Spleen (tissue), 11 donors: ENCODE measurements around the gene DCPS. TPM values are rescaled to one million over a fixed set of nuclear protein-coding genes. Genes with fewer than 3 reads are reported as not detected.

Source experiments
- DNase-seq: peaks from one replicate; pipeline ENCODE4 v3.0.0-alpha.2; 2020
- H3K27ac ChIP-seq, 8 donors: fragments of 200-600 bp; sonication (generic) in 7 of 8; 1 replicate in 4 of 8; 2 replicates in 4 of 8; pipeline versions ENCODE4 v1.5.0 to v1.8.0; 2016 to 2021; ENCODE audit warnings: inconsistent platforms in 4 of 8, mild to moderate bottlenecking in 4 of 8, moderate library complexity in 1 of 8
- H3K27me3 ChIP-seq, 7 donors: fragments of 200-600 bp; sonication (generic) in 6 of 7; replicated peaks in 1 of 7; 1 replicate in 4 of 7; 2 replicates in 3 of 7; pipeline versions ENCODE4 v1.5.0 to v1.8.0; 2016 to 2021; ENCODE audit warnings: inconsistent platforms in 3 of 7, mild to moderate bottlenecking in 1 of 7
- H3K36me3 ChIP-seq, 6 donors: fragments of 200-600 bp; sonication (generic) in 5 of 6; 1 replicate in 4 of 6; 2 replicates in 2 of 6; pipeline versions ENCODE4 v1.5.0 to v1.8.0; 2016 to 2021; ENCODE audit warnings: inconsistent platforms in 2 of 6
- H3K4me1 ChIP-seq, 6 donors: fragments of 200-600 bp; sonication (generic) in 5 of 6; 1 replicate in 3 of 6; 2 replicates in 3 of 6; pipeline versions ENCODE4 v1.5.0 to v1.8.0; 2016 to 2021; ENCODE audit warnings: inconsistent platforms in 3 of 6
- H3K4me3 ChIP-seq, 8 donors: fragments of 200-600 bp; sonication (generic) in 7 of 8; 1 replicate in 4 of 8; 2 replicates in 4 of 8; pipeline versions ENCODE4 v1.5.0 to v1.8.0; 2016 to 2021; ENCODE audit warnings: inconsistent platforms in 4 of 8, mild to moderate bottlenecking in 4 of 8, moderate library complexity in 2 of 8
- H3K9me3 ChIP-seq, 8 donors: fragments of 200-600 bp; sonication (generic) in 7 of 8; 1 replicate in 4 of 8; 2 replicates in 4 of 8; pipeline versions ENCODE4 v1.5.0 to v1.8.0; 2016 to 2021; ENCODE audit warnings: inconsistent platforms in 4 of 8
- POLR2A ChIP-seq, 3 donors: fragments of 450-650 bp; IDR thresholded peaks; one replicate each; pipeline ENCODE4 v1.5.1; 2017; ENCODE audit warnings: antibody characterized with exemption in 3 of 3, mild to moderate bottlenecking in 1 of 3
- POLR2AphosphoS5 ChIP-seq, 3 donors: sonication (generic); formaldehyde crosslinking; IDR thresholded peaks; one replicate each; pipeline ENCODE4 v1.5.1; 2017; ENCODE audit warnings: antibody characterized with exemption in 3 of 3
- WGBS, 5 donors: extraction: QIAGEN DNeasy Blood & Tissue Kit in 3 of 5; methylation state at CpG; one replicate each; pipeline versions ENCODE4 v1.1.5 to v1.1.7; 2013 to 2018; 5-methylcytosine and 5-hydroxymethylcytosine counted together
- intact Hi-C: fragments of 100-400 bp; cut with DNase I; formaldehyde crosslinking; loops from one replicate; pipeline ENCODE4 v1.15.0; 2023; ENCODE audit warnings: low total_unique reads
- polyA plus RNA-seq, 3 donors: library from polyadenylated mRNA; stranded (reverse); fragments of 200-250 nt; gene quantifications; one replicate each; pipeline ENCODE4 v1.2.1, GENCODE V29; 2013
- total RNA-seq, 7 donors: library from RNA; depleted of rRNA in 3 of 7; stranded (reverse); fragments of >200 nt in 3 of 7; fragmentation: NEBNext Ultra II Directional in 4 of 7; extraction: Animal tissue kit (Norgen Biotek cat#: 25700) in 4 of 7; gene quantifications; one replicate each; pipeline versions ENCODE4 v1.1.0 to v1.2.1, GENCODE V29; 2016 to 2021
- TF ChIP-seq, protein P1 (sequence below), 11 experiments: fragments of 200-600 bp in 7 of 11; fragments of 450-650 bp in 4 of 11; sonication (generic) in 4 of 11; IDR thresholded peaks in 8 of 11; conservative IDR thresholded peaks in 3 of 11; 1 replicate in 7 of 11; 2 replicates in 4 of 11; pipeline versions ENCODE4 v1.4.0 to v1.8.0; 2016 to 2021; ENCODE audit warnings: antibody characterized with exemption in 11 of 11, inconsistent platforms in 4 of 11, mild to moderate bottlenecking in 1 of 11
- donor health status: healthy with polysubstance abuse.
- donor health status: DM: no; HTN: no; CAD: no; lungs with moderate emphysema.
- donor health status: DM: no; HTN: no; CAD: no.
- donor health status: Bipolar disorder and iron deficiency.
- donor health status: healthy.
- donor health status: DM: no; HTN: no; CAD: no.
- donor health status: DM: yes; HTN: yes; CAD: no.

Gene DCPS
- total and polyA plus RNA-seq, 10 donors, result 17.4 to 35.2 (median 22.7) TPM

DNA sequence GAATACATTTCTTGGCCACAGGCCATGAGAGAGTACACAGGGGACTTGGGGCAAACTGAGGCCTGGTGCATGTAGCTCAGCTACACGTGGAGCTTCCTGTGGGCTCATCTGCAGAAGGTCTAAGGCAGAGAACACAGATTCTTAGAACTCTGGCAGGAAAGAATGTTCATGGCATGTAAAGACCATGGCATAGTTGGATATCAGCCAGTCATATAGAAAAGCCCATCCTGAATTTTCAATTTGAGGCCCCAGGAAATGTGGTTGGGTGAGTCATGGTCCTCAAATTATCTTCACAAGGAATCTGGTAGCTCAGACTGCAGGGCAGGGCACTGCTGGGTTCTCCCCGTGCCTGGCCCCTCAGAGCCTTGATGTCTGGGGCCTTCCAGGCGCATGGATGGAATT, 37.9 kb downstream of the DCPS start:
- Histone ChIP-seq H3K27ac (peak overlapping the region in 6 of 8 donors; percentile 19 to 67 (median 40)), H3K9me3 (no peaks in the 10 kb centered on the region), H3K36me3 (peaks cover 0 to 100% (median 63%) of the 10 kb centered on the region in 6 donors), H3K4me3 (no peak overlapping the region), H3K4me1 (peaks cover 11 to 83% (median 49%) of the 10 kb centered on the region in 6 donors), H3K27me3 (no peaks in the 10 kb centered on the region)
- TF ChIP-seq POLR2AphosphoS5 (IDR thresholded peaks at IDR 0.05), result no peak
- TF ChIP-seq, protein P1, sequence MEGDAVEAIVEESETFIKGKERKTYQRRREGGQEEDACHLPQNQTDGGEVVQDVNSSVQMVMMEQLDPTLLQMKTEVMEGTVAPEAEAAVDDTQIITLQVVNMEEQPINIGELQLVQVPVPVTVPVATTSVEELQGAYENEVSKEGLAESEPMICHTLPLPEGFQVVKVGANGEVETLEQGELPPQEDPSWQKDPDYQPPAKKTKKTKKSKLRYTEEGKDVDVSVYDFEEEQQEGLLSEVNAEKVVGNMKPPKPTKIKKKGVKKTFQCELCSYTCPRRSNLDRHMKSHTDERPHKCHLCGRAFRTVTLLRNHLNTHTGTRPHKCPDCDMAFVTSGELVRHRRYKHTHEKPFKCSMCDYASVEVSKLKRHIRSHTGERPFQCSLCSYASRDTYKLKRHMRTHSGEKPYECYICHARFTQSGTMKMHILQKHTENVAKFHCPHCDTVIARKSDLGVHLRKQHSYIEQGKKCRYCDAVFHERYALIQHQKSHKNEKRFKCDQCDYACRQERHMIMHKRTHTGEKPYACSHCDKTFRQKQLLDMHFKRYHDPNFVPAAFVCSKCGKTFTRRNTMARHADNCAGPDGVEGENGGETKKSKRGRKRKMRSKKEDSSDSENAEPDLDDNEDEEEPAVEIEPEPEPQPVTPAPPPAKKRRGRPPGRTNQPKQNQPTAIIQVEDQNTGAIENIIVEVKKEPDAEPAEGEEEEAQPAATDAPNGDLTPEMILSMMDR (IDR thresholded peaks at IDR 0.05 in 8 of 11, conservative IDR thresholded peaks at IDR 0.05 in 3 of 11), result no peak
- TF ChIP-seq POLR2A (IDR thresholded peaks at IDR 0.05), result no peak
- peak; percentile 27 for DNase-seq
- intact Hi-C loops, result no loop called here
- 39 to 63% (median 59%) methylated on average over 3 of the region's 3 CpGs for WGBS, 5 donors

DNA sequence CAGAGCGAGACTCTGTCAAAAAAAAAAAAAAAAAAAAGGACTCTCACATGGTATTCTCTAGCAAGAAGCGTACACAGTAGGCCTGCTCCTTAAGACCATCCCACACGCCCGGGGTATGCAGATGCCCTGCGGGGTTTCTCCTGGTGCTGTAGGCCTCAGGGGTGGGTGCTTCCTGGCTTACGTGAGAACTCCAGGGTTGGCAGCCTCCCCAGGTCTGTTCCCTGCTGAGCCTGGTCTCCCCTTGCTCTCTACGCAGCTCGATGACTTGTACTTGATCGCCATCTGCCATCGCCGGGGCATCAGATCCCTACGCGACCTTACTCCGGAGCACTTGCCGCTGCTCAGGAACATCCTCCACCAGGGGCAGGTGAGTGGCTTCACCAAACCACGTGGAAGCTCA, 39.2 kb downstream of the DCPS start:
- no peak for TF ChIP-seq POLR2AphosphoS5 (IDR thresholded peaks at IDR 0.05)
- H3K36me3 ChIP-seq, result peaks cover 0 to 100% (median 67%) of the 10 kb centered on the region in 6 donors
- WGBS, 5 donors, result 93 to 98% (median 95%) methylated on average over 15 to 16 of the region's 16 CpGs
- peak; percentile 59 for DNase-seq
- no peaks in the 10 kb centered on the region for H3K27me3 ChIP-seq
- H3K4me3 ChIP-seq, result no peak overlapping the region
- H3K27ac ChIP-seq, result no peak overlapping the region
- intact Hi-C loops, result no loop called here
- H3K4me1 ChIP-seq, result peaks cover 2 to 83% (median 51%) of the 10 kb centered on the region in 6 donors
- H3K9me3 ChIP-seq, result no peaks in the 10 kb centered on the region

DNA sequence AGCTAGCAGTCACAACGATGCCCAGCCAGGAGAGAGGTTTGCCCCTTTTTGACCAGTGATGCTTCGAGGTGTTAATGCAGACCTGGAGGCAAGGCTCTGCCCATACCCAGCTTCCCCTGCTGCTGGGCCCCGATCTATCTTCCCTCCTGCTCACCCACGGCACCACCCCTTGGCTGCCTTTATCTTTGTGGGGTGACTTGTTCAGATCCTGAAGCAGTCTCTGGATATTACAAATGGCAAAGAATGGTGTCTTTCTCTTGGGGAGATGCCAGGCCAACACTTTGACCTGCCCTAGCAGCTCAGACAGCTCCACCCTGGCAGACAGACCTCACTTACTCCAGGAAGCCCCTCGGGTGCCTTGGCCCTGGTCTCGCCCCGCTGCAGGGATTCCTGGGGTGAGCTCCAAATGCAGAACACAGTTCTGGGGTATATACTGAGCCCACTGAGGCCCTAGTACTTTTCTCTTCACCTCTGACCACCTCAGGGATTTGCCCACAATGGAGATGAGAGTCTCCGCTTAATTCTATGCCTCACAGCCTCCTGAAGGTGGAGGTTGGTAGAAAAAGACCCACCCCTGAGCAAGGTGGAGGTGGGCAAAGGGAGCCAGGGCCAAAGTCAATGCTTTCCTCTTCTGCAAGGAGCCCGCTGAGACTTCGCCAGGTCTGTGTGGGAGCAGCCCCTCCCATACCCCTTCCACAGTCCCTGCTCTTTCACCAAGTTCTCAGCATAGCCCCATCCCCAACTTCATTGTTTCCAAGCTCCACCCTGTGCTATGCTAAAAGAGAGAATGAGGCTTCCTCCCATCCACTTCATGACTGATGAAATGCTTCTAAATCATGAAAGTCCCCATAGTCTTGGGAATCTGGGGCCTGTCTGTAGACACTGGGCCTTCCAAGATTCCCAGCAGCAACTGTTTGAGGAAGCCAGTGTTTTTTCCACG, 40.6 kb downstream of the DCPS start:
- peak overlapping the region in 6 of 8 donors; percentile 86 to 92 (median 90) for H3K27ac ChIP-seq
- 85 to 92% (median 87%) methylated on average over 11 of the region's 11 CpGs for WGBS, 5 donors
- DNase-seq, result peak; percentile 54
- H3K4me1 ChIP-seq, result peaks cover 10 to 86% (median 59%) of the 10 kb centered on the region in 6 donors
- H3K4me3 ChIP-seq, result no peak overlapping the region
- TF ChIP-seq, protein P1 (IDR thresholded peaks at IDR 0.05 in 8 of 11, conservative IDR thresholded peaks at IDR 0.05 in 3 of 11), result no peak
- H3K36me3 ChIP-seq, result peaks cover 0 to 94% (median 55%) of the 10 kb centered on the region in 6 donors
- no peaks in the 10 kb centered on the region for H3K9me3 ChIP-seq
- no peaks in the 10 kb centered on the region for H3K27me3 ChIP-seq
- intact Hi-C loops, result no loop called here

DNA sequence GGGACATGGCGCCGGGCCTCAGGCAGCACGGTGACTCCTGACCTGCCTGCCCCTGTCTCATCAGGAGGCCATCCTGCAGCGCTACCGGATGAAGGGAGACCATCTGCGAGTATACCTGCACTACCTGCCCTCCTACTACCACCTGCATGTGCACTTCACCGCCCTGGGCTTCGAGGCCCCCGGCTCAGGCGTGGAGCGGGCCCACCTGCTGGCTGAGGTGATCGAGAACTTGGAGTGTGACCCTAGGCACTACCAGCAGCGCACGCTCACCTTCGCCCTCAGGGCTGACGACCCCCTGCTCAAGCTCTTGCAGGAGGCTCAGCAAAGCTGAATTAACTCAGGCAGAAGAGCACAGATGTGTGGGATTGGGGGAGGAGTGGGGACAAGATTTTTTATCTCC, 41.4 kb downstream of the DCPS start:
- WGBS, 5 donors, result 92 to 95% (median 94%) methylated on average over 10 to 16 of the region's 16 CpGs
- DNase-seq, result peak; percentile 82
- TF ChIP-seq POLR2A (IDR thresholded peaks at IDR 0.05) (no peak), POLR2AphosphoS5 (IDR thresholded peaks at IDR 0.05) (peak in 2 of 3 donors; percentile 14 to 48)
- TF ChIP-seq, protein P1 (IDR thresholded peaks at IDR 0.05 in 8 of 11, conservative IDR thresholded peaks at IDR 0.05 in 3 of 11), result no peak
- H3K9me3 ChIP-seq, result no peaks in the 10 kb centered on the region
- no peaks in the 10 kb centered on the region for H3K27me3 ChIP-seq
- H3K36me3 ChIP-seq, result peaks cover 0 to 86% (median 48%) of the 10 kb centered on the region in 6 donors
- intact Hi-C loops, result no loop called here
- H3K4me1 ChIP-seq, result peaks cover 10 to 85% (median 58%) of the 10 kb centered on the region in 6 donors
- H3K27ac ChIP-seq, result peak overlapping the region; percentile 66 to 92 (median 88)
- H3K4me3 ChIP-seq, result peak overlapping the region in 1 of 8 donors; percentile 50
